Activated B cell treated with CpG ODN at 0.5 μM for 24 hours (primary cell): ENCODE measurements around the gene ZBTB34. TPM values are rescaled to one million over a fixed set of nuclear protein-coding genes. Genes with fewer than 3 reads are reported as not detected.

Experiments used
- ATAC-seq: fragments of 200-7000 bp; cut with Tn5 transposase; one replicate; pipeline ENCODE4 v1.10.0; 2021; ENCODE audit warnings: low read depth, mild to moderate bottlenecking, moderate library complexity
- CTCF ChIA-PET: fragments of 350-600 bp; sonication (Branson Sonifier 250); formaldehyde crosslinking; loops from one replicate; lab custom pipeline; 2021; ENCODE audit warnings: antibody characterized with exemption; lab: Charles Lee
- POLR2A ChIA-PET: fragments of 350-600 bp; sonication (Branson Sonifier 250); formaldehyde crosslinking; loops from one replicate; lab custom pipeline; 2021; ENCODE audit warnings: antibody characterized with exemption; lab: Charles Lee
- DNase-seq: peaks from one replicate; pipeline ENCODE4 v3.0.0; 2022
- H3K27ac Mint-ChIP-seq: one replicate; pipeline ENCODE4 v1.8.0; 2020; ENCODE audit warnings: mixed read lengths
- H3K27me3 Mint-ChIP-seq: one replicate; pipeline ENCODE4 v1.8.0; 2021; ENCODE audit warnings: mixed read lengths
- H3K36me3 Mint-ChIP-seq: one replicate; pipeline ENCODE4 v1.8.0; 2021; ENCODE audit warnings: low read depth, mixed read lengths
- H3K4me1 Mint-ChIP-seq: one replicate; pipeline ENCODE4 v1.8.0; 2021; ENCODE audit warnings: mixed read lengths
- H3K4me3 Mint-ChIP-seq: one replicate; pipeline ENCODE4 v1.8.0; 2020; ENCODE audit warnings: mild to moderate bottlenecking, mixed read lengths
- H3K9me3 Mint-ChIP-seq: one replicate; pipeline ENCODE4 v1.8.0; 2020; ENCODE audit warnings: mixed read lengths
- intact Hi-C: fragments of 100-400 bp; cut with micrococcal nuclease; formaldehyde crosslinking; loops from one replicate; pipeline ENCODE4 v1.15.1; 2024
- total RNA-seq: library from RNA; stranded (reverse); gene quantifications from 2 replicates; pipeline ENCODE4 v1.2.3, GENCODE V29; 2022
- TF ChIP-seq, protein P1 (sequence below): fragments of 200-600 bp; IDR thresholded peaks from one replicate; pipeline ENCODE4 v1.8.0; 2022; ENCODE audit warnings: antibody characterized with exemption, mild to moderate bottlenecking

Gene ZBTB34
- total RNA-seq, 1 donor from 2014 or later, result 8.9 TPM

- TF ChIP-seq, protein P1, sequence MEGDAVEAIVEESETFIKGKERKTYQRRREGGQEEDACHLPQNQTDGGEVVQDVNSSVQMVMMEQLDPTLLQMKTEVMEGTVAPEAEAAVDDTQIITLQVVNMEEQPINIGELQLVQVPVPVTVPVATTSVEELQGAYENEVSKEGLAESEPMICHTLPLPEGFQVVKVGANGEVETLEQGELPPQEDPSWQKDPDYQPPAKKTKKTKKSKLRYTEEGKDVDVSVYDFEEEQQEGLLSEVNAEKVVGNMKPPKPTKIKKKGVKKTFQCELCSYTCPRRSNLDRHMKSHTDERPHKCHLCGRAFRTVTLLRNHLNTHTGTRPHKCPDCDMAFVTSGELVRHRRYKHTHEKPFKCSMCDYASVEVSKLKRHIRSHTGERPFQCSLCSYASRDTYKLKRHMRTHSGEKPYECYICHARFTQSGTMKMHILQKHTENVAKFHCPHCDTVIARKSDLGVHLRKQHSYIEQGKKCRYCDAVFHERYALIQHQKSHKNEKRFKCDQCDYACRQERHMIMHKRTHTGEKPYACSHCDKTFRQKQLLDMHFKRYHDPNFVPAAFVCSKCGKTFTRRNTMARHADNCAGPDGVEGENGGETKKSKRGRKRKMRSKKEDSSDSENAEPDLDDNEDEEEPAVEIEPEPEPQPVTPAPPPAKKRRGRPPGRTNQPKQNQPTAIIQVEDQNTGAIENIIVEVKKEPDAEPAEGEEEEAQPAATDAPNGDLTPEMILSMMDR, result no peak
- Mint-ChIP-seq H3K9me3 (no peaks in the 10 kb centered on the region), H3K36me3 (peaks cover 48% of the 10 kb centered on the region), H3K4me3 (no peak overlapping the region), H3K27ac (no peak overlapping the region), H3K27me3 (no peaks in the 10 kb centered on the region), H3K4me1 (no peaks in the 10 kb centered on the region)
- POLR2A ChIA-PET, result no interaction called here
- DNase-seq (no peak), ATAC-seq (no peak)
- intact Hi-C loops, result no loop called here
- CTCF ChIA-PET, result no interaction called here
These were observed 22.3 kb downstream of the ZBTB34 start for GRCh38 chr9:126882746-126883145.

- no peak for ATAC-seq
These were observed 23.2 kb downstream of the ZBTB34 start for GRCh38 chr9:126883636-126884035.

GRCh38 chr9:126885131-126885641, 24.7 kb downstream of the ZBTB34 start:
- H3K36me3 Mint-ChIP-seq, result peaks cover 30% of the 10 kb centered on the region
- no peaks in the 10 kb centered on the region for H3K4me1 Mint-ChIP-seq
- no peaks in the 10 kb centered on the region for H3K27me3 Mint-ChIP-seq
- H3K9me3 Mint-ChIP-seq, result no peaks in the 10 kb centered on the region
- TF ChIP-seq, protein P1, result no peak
- POLR2A ChIA-PET, result no interaction called here
- no peak for DNase-seq
- ATAC-seq, result no peak
- H3K27ac Mint-ChIP-seq, result no peak overlapping the region
- CTCF ChIA-PET, result no interaction called here
- no peak overlapping the region for H3K4me3 Mint-ChIP-seq
- intact Hi-C loops, result no loop called here

More at GRCh38 chr9:126883636-126884035, 23.2 kb downstream of the ZBTB34 start:
- TF ChIP-seq, protein P1, result no peak
- H3K9me3 Mint-ChIP-seq, result no peaks in the 10 kb centered on the region
- ChIA-PET CTCF (no interaction called here), POLR2A (no interaction called here)
- no peak for DNase-seq
- H3K4me3 Mint-ChIP-seq, result no peak overlapping the region
- peaks cover 46% of the 10 kb centered on the region for H3K36me3 Mint-ChIP-seq
- no peaks in the 10 kb centered on the region for H3K4me1 Mint-ChIP-seq
- H3K27ac Mint-ChIP-seq, result no peak overlapping the region
- intact Hi-C loops, result no loop called here
- H3K27me3 Mint-ChIP-seq, result no peaks in the 10 kb centered on the region

DNA sequence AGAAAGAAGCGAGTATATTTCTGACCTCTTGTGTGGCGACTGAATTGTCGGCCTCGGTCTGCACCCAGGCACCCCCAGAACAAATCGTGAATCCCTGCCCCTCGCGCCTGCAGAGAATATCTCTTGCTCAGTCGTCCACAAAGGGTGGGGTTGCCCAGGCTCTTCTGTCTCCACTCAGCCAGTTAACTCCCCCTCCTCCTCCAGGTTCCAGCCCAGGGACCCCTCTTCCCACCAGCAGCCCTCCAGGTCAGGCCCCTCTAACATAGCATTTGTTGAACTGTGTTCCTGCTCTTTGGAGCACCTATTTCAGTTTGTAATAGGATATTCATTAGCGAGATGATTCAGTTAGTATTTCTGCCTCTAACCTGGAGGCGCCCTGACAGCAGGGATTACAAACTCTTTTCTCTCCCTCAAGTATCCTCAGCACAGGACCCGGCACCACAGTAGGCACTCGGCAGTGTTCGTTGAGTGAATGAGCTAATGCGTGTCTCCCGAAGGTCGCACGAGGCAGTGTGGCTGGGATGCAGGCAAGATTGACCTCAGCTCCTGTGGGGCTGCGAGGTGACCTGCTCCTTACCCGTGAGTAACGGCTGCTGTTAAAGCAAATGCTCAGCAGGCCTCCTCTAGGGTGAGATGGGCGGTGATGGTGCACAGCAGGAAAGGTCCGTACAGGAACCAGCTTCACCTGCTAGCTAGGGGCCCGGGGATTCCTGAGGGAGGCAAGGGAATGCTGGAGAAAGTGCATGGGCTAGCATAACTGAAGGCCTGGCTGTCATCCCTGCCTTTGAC, 25.8 kb downstream of the ZBTB34 start:
- Mint-ChIP-seq H3K27ac (no peak overlapping the region), H3K36me3 (peaks cover 21% of the 10 kb centered on the region), H3K9me3 (no peaks in the 10 kb centered on the region), H3K27me3 (no peaks in the 10 kb centered on the region), H3K4me3 (no peak overlapping the region), H3K4me1 (no peaks in the 10 kb centered on the region)
- CTCF ChIA-PET, result no interaction called here
- no peak for DNase-seq
- intact Hi-C loops, result no loop called here
- TF ChIP-seq, protein P1, result no peak
- no peak for ATAC-seq
- POLR2A ChIA-PET, result no interaction called here

DNA sequence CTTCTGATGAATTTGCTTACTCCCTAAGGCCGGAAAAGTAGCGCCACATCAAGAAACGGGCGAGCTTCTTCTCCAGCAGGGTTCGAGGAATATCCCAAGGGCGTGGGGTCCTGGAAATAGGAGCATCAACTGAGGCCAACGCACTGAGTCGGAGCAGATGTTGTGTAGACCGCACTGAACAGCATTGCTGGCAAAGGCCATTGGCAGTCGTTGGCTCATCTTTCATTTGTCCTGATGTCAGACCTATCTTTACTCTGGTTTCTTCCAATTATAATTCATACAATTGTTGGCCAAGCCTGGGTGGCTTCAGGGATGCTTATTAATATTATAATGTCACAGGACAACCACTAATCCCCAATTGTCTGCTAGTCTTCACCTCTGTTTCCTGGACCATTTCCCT, 26.5 kb downstream of the ZBTB34 start:
- H3K4me3 Mint-ChIP-seq, result no peak overlapping the region
- no peak for ATAC-seq
- H3K4me1 Mint-ChIP-seq, result no peaks in the 10 kb centered on the region
- CTCF ChIA-PET, result no interaction called here
- H3K9me3 Mint-ChIP-seq, result no peaks in the 10 kb centered on the region
- no peak for DNase-seq
- POLR2A ChIA-PET, result no interaction called here
- H3K27me3 Mint-ChIP-seq, result no peaks in the 10 kb centered on the region
- TF ChIP-seq, protein P1, result no peak
- peaks cover 16% of the 10 kb centered on the region for H3K36me3 Mint-ChIP-seq
- intact Hi-C loops, result no loop called here
- H3K27ac Mint-ChIP-seq, result no peak overlapping the region
